ENCODE measurements around the gene SMCO4.

DNA sequence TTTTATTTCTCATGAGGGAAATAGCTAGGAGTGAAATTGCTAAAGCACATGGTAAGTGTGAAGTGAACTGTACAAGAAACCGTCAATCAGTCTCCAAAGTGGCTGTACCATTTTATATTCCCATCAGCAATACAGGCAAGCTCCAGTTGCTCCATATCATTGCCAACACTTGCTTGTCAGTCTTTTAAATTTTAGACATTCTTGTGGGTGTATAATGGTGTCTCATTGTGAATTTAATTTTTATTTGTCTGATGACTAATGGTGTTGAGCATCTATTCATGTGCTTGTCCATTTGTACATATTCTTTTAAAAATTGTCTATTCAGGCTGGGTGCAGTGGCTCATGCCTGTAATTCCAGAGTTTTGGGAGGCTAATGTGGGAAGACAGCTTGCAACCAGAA lies 34.1 kb upstream of the SMCO4 start:
- TF ChIP-seq POLR2A (IDR thresholded peaks at IDR 0.05; ENCODE audit: low read length) (no peak), GATA1 (IDR thresholded peaks at IDR 0.05; ENCODE audit: low read depth, low read length) (no peak)

All from erythroblast (primary cell).